SKM-1 (cell line): ENCODE measurements around the gene TSPY2.
"Not testable (repeated sequence)": the region's sequence is repeated elsewhere in the genome, so short reads cannot be mapped to it uniquely, and the experiment has no call there.

ENCODE experiments used
- DNase-seq: peaks from one replicate; lab custom pipeline; 2025; ENCODE audit not compliant: unreplicated experiment; lab: John Stamatoyannopoulos, UW

TSPY2 gene

GRCh38 chrY:6245923-6246322, at the start of gene TSPY2:
Gene TSPY2, plus strand, starts transcription at chrY:6246223. Its CDS starts 46 bp downstream, at chrY:6246269.
- DNase-seq: not testable (repeated sequence)

- DNase-seq: not testable (repeated sequence)
These were observed 36.5 kb upstream of the TSPY2 start for GRCh38 chrY:6209565-6209964.

GRCh38 chrY:6217045-6217444, 29.0 kb upstream of the TSPY2 start:
- not testable (repeated sequence) for DNase-seq

GRCh38 chrY:6269839-6270238, 23.8 kb downstream of the TSPY2 start:
- DNase-seq: not testable (repeated sequence)
